ENCODE data around the gene SLC16A4.

- TF ChIP-seq CTCF (IDR thresholded peaks at IDR 0.05) (no peak), POLR2A (IDR thresholded peaks at IDR 0.05) (no peak)
Observed at GRCh38 chr1:110425612-110426152, 34.9 kb upstream of the SLC16A4 start.

Data from prostate gland (tissue), 2 donors.